ENCODE results near the gene PRPSAP2. TPM values are rescaled to one million over a fixed set of nuclear protein-coding genes. Genes with fewer than 3 reads are reported as not detected.
"Not testable (repeated sequence)": the region's sequence is repeated elsewhere in the genome, so short reads cannot be mapped to it uniquely, and the experiment has no call there.

Gene PRPSAP2, protein sequence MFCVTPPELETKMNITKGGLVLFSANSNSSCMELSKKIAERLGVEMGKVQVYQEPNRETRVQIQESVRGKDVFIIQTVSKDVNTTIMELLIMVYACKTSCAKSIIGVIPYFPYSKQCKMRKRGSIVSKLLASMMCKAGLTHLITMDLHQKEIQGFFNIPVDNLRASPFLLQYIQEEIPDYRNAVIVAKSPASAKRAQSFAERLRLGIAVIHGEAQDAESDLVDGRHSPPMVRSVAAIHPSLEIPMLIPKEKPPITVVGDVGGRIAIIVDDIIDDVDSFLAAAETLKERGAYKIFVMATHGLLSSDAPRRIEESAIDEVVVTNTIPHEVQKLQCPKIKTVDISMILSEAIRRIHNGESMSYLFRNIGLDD
- 10 to 100 TPM; 21.3 to 26.7 TPM for total RNA-seq
- long read RNA-seq, transcript PRPSAP2-201 (12 exons, 1,910 nt), result major isoform, 20 of 32 reads
- long read RNA-seq, partial matches to known transcripts, result 1 of 32 reads
- long read RNA-seq, other reads (novel, unspliced or antisense), result 10 of 32 reads

DNA sequence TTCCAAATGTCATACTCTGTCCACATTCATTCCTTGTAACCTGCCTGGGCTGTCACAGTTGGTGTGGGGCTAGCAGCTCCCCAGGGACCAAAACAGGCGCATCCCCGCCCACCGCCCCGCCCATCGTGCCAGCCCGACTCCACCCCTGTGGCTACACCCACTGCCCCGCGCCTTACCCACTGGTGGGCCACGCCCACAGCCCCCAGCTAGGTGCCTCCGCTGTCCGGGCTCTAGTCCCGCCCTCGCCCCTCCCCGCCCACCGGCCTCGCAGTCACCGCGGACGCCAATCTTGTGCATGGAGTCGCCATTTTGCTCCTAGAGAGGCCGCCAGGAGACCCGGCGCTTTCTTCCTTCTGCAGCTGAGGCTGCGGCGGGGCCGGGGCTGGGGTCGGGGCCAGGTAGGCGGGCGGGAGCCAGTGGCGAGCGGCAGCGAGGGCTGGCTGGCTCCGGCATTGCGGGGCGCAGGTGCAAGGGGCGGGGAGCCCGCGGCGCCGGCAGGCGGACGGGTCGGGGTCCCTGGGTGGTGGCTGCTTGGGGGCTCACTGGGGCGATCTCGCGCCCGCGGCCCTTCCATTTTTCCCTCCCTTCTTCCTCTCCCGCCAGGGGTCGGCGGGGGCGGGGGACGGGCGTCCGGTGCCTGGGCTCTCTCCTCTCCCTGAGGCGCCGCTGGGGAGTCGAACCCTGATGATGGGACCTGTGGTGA lies at the start of gene PRPSAP2:
PRPSAP2 (plus strand) TSS at position 268 of the 703 bp plus-strand sequence. CDS start 7,703 bp downstream, outside the sequence.
- intact Hi-C loops (cut with DNase I), result no loop called here
- ATAC-seq, result peak; percentile 96 to 97

DNA sequence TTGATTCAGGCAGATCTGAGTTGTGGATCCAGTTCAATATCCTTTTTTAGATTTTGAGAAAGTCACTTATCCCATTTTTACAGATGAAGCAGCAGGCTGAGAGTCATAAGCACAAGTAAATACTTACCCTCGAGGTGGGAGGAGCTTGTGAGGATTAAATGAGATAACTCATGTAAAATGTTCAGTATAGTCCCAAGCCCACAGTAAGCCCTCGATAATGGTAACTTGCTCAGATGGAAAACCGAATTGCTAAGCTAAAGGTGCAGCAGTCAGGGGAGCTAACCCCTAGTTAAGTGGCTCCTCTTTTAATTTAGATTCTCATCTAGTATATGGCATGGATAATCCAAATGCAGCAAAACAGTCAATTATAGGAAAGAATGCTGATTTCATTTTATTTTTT lies 42.0 kb upstream of the PRPSAP2 start:
- ATAC-seq; intact Hi-C loops (cut with DNase I); DNase-seq: not testable (repeated sequence)

More for the DNA sequence above, at the start of gene PRPSAP2:
- DNase-seq, result peak; percentile 97

DNA sequence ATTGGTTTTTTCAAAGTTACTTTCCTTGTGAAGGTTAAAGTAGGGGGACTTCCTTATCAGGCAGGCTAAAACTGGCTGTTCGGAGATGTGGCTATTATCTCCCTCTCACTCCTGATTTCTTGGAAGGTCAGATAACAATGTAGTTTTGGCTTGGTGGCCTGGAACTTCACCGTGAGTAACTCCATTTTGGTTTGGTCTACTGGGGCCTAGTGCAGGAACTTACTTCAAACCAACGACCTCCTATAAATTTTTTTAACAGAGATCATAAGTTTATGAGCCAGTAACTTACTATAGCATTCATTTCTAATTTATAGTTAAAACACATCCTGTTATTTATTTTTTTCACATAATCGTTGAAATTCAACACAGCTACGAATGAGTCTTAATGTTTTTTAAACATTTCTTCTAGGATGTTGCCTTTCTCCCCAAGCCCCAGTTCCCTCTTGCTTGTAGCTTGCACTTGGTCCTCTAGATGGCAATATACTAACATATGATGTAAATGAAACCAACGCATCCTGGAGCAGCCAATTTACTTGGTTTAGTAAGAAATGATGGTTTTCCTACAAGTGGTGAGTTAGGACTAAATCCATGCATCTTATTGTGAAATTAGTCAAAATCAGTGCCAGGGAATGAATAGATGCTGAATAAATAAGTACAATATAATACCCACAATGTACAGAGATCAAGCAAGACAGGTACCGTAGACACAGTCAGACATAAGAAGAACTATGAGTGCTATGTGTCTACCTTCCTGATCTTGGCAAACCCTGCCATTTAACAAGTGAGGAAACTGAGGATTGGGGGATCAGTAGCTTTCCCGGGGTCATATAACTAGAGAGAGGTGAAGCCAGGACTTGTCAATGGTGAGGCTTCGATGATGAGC lies 41.2 kb upstream of the PRPSAP2 start:
- DNase-seq; intact Hi-C loops (cut with DNase I): not testable (repeated sequence)
- ATAC-seq, result peak; percentile 76 to 77

DNA sequence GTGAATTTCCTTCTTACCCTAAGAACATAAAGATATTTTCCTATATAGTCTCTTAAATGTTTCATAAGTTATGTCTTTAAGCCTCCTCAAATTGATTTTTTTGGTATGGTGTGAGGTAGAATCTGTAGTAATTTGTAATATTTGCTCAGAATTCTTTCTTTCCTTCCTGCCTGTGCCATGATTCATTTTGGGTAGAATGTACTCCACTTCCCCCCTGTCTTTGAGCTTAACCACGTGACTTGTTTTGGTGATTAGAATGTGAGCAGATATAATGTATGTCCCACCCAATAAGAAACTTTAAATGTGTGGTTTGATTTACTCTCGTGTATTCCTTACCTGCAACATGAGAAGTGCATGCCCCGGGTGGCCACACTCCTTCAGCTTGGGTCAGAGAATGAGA lies 36.5 kb upstream of the PRPSAP2 start:
- ATAC-seq; intact Hi-C loops (cut with DNase I); DNase-seq: not testable (repeated sequence)

DNA sequence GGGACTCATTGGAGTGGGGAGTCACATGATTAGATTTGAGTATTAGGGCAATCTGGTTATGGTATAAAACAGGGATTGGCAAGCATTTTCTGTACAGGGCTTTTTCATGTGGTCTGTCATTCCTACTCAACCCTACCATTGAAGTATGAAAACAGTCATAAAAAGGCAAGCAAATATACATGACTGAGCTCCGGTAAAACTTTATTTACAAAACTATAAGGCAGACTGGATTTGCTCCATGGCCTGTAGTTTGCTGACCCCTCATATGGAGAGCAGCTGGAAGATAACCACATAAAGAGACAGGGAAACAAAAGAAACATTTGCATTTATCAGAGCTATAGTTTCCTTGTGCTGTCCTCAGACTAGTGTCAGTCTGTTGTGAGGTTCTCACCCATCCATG lies 30.3 kb upstream of the PRPSAP2 start:
- DNase-seq; intact Hi-C loops (cut with DNase I); ATAC-seq: not testable (repeated sequence)

DNA sequence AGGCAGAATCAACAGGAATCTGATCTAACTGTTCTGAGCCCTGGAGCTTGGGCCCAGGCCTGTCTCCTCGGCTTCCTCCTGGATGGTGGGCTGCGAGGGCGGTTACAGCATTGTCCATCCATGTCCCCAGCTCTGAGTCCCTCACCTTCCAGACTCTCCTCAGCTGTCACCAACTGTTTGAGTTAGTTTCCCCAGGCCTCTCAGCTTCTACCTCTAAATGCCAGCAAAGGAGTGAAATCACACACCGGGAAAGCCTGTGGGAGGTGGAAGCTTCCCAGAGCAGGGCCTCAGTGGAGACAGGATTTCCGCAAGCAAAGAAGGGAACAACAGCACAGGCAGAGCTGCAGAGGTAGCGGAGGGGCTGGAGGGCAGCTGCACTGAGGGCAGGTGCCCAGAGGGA lies 9.4 kb upstream of the PRPSAP2 start:
- DNase-seq (no peak), ATAC-seq (no peak)
- intact Hi-C loops (cut with DNase I), result no loop called here

DNA sequence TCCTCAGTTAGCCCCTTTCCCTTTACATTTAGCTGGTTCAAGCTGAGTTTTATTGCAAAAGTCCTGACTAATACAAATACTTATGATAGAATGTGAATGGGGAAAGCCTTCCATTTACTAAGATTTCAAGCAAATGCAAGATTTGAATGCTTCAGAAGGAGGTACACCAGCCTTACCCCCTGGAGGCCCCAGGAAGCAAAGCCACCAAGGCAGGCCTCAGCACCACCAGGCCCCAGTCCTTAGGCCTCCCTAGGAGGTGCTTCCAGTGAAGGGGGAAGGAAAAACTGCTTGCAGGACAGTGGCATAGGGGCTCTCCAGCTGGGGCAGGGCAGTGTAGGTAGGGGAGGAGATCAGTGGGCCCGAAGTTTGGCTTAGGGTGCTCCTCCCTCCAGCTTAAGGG lies 7.3 kb upstream of the PRPSAP2 start:
- intact Hi-C loops (cut with DNase I), result no loop called here
- ATAC-seq (no peak), DNase-seq (no peak)

DNA sequence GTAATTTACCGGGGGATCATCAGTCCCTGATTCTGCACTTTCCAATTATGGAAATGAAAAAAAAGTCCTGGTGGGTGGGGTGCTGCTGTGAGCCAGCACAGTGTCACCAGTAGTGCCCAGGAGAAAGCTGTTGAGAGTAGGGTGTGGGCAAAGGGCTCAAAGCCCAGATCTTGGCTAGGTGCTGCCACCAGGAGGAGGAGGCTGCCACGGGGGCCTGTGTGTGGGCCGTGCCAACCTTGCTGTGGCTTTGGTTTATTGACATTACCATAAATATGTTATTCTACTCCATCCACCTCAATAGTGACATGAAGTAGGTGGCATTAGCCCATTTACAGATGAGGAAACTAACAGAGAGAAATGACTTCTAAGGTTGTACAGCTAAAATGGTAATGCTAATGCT lies 6.7 kb upstream of the PRPSAP2 start:
- DNase-seq (no peak), ATAC-seq (no peak)
- intact Hi-C loops (cut with DNase I), result no loop called here

DNA sequence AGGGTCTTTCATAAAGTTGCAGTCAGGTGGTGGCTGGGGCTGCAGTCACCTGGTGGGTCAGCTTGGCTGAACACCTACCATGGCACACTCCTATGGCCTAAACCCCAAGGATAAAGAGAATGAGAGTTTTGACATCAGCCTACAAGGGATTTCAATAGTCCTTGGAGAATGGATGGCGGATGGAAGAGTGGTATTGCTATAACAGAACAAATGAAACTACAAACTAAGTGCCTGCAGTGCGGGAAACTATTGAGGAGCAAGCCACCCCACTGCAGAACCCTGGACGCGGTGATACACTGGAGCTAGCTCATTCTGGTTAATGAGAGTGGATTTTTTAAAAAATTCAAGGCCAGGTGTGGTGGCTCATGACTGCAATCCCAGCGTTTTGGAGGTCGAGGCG lies 3.0 kb upstream of the PRPSAP2 start:
- intact Hi-C loops (cut with DNase I), result no loop called here
- DNase-seq (no peak), ATAC-seq (no peak)

DNA sequence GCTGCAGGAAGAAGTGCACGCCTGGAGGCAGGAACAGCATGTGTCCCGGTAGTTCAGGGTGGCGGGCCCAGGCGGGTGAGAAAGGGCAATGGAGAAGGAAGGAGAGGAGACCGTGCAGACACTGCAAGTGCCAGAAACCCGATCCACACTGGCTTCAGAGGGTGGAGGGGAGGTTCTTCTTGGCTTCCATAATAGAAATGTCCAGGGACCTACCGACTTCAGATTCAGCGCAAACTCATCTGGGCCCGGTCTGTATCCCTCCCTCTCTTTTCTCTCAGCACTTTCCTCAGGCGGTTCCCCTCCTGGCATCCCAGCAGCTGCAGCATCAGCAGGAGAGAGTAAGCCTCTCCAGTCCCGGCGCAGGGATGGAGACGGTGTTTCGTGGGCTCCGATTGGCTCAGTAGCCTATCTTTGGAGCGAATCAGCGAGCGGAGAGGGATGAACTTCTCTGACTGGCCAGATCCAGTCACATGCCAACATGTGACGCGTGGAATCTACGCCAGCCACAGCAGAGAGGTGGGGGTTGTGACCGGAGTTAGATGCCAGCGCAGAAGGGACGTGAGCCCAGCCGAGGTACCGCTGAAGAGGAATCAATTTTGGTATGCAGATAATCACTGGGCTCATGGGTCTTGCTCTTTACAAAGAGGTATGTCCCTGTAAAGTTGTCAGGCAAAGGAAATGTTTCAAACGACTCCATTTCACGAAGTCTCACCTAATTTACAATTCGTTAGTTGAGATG lies 1.9 kb upstream of the PRPSAP2 start:
- intact Hi-C loops (cut with DNase I), result no loop called here
- ATAC-seq (peak; percentile 92 to 93), DNase-seq (peak; percentile 94)

DNA sequence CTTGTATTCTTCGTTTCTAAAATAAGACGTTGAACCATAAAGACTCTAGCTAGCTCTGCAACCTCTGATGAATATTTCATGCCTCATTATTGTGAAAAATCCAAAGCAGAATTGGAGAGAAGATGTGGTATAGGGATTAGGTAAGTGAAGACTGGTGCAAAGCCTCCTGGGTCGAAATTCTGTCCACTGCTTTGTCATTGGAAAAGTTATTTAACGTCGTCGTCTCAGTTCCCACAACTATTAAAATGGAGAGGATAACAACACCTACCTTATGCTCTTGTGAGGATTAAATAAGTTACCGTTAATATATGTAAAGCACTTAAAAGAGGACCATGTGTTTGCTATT lies 1.4 kb upstream of the PRPSAP2 start:
- ATAC-seq (no peak), DNase-seq (no peak)
- intact Hi-C loops (cut with DNase I), result no loop called here

DNA sequence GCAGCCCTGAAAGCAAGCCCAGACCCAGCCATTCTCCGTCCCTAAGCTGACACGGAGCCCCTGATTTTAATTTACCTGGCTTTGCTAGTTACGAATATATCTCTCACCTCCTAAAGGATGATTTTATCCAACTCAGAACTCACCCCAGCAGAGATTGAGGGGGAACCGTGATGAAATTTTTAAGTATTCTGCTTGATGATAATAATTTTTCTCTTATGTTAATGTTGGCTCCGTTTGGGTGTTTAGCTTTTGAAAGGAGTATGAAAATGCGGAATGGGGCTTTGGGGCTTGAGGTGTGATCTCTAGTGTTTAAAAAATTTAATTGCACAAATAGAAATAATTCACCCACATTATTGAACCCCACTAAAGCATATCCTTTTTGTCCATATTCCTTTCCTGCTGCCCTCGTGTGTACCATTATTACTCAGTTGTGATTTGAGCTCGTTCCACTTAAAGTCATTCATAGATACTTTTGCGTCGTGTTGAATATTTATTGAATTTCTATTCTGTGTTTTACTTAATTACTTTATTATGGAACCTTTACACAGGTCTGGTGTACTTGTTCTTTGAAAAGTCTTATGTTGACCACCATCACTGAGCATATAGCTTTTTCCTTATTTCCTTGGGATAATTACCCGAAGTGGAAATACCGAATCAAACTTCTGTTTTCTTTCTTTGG lies 775 bp downstream of the PRPSAP2 start:
- DNase-seq (no peak), ATAC-seq (no peak)
- intact Hi-C loops (cut with DNase I), result no loop called here

DNA sequence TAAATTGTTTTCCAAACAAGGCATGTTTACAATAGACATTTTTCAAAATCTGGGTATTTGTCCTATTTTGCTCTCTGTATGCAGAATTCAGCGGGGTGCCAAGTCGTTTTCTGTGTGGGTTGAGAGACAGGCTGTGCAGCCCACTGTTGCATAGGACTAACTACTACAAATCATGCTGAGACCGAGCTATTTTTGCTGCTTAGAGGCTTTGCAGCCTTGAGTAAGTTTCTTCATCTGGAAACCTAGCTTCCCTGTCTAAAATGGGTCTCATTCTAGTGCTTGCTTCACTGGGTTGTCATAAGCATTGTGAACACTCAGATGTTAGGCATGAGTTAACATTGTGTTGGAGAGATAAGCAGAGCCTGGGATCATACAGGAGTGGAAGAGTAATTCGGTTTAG lies 1.3 kb downstream of the PRPSAP2 start:
- ATAC-seq (no peak), DNase-seq (no peak)
- intact Hi-C loops (cut with DNase I), result no loop called here

DNA sequence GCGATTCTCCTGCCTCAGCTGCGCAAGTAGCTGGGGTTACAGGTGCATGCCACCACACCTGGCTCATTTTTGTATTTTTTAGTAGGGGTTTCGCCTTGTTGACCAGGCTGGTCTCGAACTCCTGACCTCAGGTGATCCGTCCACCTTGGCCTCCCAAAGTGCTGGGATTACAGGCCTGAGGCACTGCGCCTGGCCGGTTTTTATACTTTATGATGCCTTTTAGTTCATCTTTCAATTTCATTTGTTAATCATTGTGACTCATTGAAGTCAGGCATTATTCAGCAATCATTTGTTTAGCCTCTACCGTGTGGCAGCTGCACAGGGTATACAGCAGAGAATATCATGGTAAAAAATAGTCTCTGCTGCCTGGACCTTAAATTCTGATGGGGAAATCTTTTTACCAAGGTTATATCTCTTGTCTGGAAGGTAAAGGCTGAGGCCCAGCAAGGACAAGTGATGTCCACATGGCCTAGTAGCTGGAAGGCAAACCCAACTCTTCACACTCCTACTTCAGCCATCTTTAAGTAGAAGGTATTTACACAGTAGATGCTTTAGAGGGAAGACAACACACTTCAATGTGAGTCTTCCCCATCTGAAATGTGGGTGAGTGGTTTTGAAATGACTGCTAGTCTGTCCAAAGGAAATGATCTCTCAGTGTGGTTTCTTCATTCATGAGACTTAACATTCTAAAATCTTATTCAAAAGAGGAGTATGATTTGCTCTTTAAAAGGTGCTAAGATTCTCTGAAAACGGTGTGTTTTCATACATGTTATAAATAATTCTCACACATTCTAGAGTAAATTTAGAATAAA lies 2.4 kb downstream of the PRPSAP2 start:
- ATAC-seq (no peak), DNase-seq (no peak)
- intact Hi-C loops (cut with DNase I), result loop anchor here in 1 of 2 donors (10.0 kb wide), 1 partner anchor 64 kb away; no protein-coding TSS in a partner anchor

DNA sequence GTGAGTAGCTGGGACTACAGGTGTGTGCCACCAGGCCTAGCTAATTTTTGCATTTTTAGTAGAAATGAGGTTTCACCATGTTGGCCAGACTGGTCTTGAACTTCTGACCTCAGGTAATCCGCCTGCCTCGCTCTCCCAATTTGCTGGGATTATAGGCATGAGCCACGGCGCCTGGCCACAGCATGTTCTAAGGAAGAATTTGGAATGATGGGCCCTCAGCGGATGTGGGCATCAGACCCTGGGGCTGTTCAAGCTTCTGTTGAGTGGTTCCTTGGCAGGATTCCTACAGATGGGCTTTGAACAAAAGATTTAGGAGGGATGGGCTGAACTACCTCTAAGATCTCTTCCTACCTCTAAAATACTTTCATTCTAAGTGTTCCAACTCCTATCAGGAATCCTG lies 4.1 kb downstream of the PRPSAP2 start:
- no peak for DNase-seq
- intact Hi-C loops (cut with DNase I), result loop anchor here in 1 of 2 donors (10.0 kb wide), 1 partner anchor 63 kb away; no protein-coding TSS in a partner anchor
- ATAC-seq, result no peak

DNA sequence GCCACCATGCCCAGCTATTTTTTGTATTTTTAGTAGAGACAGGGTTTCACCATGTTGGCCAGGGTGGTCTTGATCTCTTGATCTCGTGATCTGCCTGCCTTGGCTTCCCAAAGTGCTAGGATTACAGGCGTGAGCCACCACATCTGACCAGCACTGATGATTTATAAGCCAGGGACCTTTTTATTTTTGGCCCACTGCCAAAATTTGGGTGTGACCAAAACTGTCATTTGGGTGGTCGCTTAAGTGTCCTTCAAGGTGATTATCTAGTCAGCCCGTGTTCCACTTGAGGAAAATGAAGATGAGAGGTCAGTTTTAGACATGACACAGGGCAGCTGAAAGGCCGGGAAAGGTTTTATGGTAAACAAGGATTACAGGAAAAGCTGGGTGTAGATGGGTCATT lies 7.1 kb downstream of the PRPSAP2 start:
- intact Hi-C loops (cut with DNase I), result loop anchor here in 1 of 2 donors (10.0 kb wide), 1 partner anchor 60 kb away; no protein-coding TSS in a partner anchor

More for the DNA sequence above, 7.1 kb downstream of the PRPSAP2 start:
- not testable (repeated sequence) for DNase-seq, ATAC-seq
